8988T (cell line): ENCODE results near the gene TAS1R2.

Experiments
- DNase-seq: peaks from one replicate; pipeline ENCODE4 v3.0.0; 2011

The TAS1R2 gene

DNA sequence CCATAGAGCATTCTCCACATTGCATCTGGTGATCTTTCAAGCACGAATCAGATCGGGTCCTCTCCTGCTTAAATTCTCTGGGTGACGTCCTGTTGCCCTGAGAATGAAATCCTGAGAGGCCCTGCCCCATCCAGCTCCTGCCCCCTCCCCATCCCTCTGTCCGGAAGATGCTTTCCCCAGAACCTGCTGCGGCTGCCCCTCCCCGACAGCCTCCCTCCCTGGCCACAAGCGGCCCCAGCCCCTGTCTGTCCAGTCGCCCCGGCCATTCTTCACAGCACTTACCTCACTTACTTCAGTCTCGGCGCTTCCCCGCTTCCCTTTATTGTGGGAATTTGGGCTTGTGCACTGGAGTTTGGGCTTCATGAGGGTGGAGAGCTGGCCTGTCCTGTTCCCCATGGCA is 40.3 kb downstream of the TAS1R2 start:
- DNase-seq, result no peak

DNA sequence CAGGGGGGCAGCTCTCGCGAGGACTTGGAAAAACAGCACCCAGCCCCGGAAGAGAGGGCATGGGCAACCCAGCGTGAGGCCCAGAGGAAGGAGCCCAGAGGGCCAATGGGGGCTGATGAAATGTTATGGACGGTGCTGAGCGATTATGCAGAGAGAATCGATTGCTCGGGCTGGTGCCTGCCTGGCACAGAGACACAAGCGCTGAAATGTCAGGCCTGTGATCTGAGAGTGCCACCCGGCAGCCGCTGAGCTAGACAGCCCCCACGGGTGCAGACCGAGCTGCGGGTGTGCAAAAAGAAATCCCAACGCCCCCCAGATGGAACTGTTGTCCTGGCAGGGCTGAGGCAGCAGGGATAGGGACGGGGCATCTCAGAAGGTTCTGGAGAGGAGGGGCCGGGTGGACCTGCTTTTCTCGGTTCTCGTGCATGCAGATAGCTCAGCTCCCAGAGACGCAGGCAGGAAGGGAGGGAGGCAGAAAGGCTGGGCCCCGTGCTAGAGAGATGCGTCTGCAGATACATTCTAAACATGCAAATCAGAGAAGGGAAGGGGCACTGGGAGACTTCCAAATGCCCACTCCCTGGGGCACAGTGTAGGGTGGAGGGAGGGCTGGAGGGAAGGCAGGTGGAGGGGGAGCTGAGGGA is 41.5 kb downstream of the TAS1R2 start:
- no peak for DNase-seq

GRCh38 chr1:18817316-18817715 is 42.1 kb downstream of the TAS1R2 start:
- DNase-seq, result no peak

DNA sequence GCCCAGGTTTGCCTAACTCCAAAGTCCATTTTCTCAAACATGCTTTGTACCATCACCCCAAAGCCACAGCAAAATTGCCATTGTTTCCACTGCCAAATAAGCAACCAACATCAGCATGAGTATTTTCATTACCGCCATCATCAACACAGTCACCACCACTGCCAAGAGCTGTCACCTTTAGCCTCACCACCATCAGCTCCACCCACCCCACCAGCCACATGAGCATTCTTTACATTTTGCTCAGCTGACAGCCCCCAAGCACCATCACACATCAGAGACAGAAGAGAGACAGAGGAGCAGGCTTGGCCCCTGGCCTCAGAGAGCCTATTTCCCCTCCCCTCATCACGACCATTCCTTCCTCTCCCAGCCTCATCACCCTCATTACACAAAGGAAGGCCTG is 42.7 kb downstream of the TAS1R2 start:
- DNase-seq, result no peak

DNA sequence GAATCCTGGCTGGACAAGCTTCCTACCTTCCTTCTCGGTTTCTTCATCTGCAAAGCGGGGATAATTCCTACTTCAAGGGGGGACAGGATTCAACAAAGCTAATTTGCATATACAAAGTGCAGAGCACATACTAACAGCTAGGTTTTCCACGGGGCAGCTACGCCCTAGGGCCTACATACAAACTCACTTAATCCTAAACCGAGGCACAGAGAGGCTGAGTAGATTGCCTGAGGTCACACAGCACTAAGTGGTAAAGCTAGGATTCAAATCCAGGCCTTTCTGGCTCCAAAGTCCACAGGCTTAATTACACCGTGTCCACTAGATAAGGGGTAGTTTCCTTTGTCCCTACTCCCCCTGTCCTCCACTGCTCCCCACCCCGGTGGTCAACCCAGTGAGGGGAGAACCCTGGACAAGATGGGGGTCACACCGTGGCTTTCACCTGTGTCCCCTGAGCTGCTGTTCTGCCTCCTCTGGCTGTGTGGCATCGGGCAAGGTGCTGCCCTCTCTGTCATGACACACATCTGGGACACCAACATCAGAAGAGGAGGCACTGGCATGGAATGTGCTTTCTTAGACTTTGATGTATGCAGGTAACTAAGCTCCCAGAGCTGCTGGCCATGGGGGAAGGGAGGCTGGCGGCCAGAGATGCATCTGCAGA is 44.5 kb downstream of the TAS1R2 start:
- DNase-seq, result no peak

GRCh38 chr1:18814425-18814824 is 45.0 kb downstream of the TAS1R2 start:
- no peak for DNase-seq

- no peak for DNase-seq
Measured at GRCh38 chr1:18812453-18812939, 47.0 kb downstream of the TAS1R2 start.

DNA sequence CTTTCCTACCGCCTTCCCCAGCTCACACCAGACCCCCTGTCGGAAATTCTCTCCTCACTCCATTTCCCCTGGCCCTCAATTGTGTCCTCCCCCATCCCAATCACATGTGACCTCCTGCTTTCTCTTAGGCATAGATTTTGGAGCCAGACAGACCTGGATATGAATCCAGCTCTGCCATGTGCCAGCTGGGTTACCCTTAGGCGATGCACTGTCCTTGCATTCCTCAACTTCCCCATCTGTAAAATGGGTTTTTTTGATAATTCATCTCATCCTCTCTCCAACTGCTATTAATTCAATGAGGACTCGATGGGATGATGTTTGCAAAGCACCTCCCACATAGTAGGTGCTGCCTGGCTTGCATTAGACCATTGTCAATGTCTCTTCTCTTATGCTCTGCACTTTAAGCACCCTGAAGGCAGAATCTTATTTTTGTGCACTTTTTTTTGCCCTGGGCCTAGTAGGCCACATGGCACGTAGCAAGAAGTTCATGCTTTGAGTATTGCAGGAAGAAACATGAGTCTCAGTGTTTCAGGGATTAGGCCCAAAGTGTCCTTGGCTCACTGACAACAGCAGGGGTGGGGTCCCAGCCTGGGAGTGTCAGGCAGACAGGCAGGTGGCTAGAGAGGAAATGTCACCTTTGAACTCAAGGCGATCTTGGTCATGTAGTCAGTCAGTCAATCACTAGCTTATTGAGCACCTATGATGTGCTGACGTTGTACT is 47.6 kb downstream of the TAS1R2 start:
- DNase-seq, result no peak

GRCh38 chr1:18809953-18810899 is 49.2 kb downstream of the TAS1R2 start:
- no peak for DNase-seq

DNA sequence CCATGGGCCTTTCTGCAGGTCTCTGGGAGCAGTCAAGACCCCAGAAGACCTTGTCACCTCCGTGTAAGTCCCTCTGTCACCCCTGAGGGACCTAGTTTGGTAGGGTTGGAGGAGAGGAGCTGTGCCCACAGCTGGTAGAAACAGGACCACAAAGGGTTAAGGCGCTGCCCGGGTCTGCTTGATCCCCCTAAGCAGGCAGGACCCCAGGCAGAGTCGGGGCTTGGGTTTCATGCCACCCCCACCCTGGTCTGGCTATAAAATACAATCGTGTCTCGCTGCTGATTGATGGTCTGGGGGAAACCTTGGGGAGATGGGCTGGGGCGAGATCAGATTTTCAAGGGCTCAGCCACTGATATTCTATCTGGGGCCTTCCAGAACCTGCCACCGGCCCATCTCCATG is 50.9 kb downstream of the TAS1R2 start:
- DNase-seq, result no peak

DNA sequence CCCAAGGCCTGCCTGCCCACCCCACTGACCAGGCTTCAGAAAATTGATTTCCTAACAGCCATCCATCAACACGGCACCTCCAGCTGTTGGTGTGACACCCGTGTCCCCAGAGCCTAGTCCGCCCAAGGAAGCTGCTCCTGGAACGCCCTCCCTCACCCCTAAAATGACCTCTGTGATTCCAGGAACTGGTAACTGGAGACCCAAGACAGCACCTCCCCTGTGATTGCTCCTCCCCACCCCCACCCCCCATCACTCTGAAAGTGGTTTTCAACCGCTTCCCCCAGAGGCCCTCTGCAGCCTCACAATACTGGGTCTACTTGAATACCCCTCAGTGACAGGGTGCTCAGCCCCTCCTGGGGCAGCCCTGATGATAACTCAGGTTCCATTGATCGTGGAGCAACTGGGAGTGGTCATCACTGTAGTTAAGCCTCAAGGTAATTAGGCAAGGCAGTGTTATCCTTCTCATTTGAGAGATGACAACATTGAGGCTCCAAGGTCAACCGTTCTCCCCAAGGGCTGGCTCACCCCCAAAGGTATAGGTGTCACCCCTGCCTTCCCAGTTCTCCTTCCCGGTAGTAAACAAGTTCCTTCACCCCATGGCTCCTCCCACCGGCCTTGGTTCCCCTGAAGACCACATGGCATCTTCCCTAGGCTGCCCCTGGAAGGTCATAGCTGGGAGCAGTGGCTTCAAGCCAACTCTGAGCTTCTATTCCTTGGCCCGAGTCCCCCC is 52.0 kb downstream of the TAS1R2 start:
- no peak for DNase-seq

DNA sequence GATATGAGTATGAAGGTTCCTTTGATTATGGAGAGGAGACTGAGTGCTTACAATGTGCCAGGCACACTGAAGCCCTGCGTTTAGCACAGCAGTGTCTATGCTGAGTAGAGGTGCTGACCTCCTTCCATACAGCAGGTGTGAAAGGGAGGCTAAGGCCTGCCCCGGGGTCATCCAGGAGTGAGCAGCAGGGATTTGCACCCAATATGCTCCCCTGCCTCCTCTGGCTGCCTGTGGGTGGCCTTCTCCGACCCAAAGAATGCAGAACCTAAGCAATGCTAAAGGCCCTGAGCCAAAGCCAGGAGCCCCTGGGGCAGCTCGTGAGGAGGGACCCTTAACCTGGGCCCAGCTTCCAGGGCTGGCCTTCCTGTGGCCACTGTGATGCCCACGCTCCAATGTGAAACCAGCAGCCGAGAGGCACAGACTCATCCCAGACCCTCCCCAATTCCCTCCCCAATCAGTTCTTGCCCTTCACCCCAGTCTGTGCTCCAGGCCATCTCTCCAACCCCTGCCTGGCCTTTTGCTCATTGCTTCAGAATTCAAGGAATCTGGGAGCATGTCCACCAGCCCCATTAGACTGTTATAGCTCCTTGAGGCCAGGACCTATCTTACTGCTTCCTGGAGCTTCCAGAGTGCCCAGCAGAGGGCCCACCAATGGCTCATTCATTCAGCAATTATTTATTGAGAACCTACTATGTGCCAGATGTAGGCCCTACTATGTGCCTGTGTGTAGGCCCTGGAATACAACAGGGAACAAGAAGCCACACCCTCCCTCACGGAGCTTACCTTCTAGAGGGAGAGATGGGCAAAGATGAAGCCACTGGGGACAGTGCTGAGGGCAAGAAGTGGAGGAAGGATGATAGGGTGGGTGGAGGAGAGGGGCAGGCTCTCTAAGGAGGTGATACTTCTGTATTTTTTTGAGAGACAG is 53.3 kb downstream of the TAS1R2 start:
- DNase-seq, result peak; percentile 32

- no peak for DNase-seq
Measured at GRCh38 chr1:18805150-18805879, 54.1 kb downstream of the TAS1R2 start.

DNA sequence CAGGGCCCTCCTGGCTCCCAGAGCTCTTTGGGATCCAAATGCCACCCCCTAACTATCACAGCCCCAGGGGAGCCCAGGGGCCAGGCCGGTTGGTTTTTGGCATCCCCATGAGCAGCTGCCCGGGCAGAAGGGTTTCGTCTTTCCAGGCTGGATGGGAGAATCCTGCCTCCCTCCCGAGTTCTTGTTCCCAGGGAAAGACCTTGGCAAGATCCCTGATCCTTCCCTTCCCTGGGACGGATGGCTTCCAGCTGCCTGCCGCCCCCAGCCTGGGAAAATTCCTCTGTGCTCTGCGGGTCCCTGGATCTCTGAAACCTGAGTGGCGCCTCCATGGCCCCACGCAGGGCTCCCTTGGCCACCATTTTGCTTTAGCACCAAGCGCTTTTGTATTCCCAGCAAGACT is 55.6 kb downstream of the TAS1R2 start:
- DNase-seq, result no peak

- DNase-seq, result no peak
Measured at GRCh38 chr1:18803151-18803791, 56.2 kb downstream of the TAS1R2 start.

GRCh38 chr1:18802231-18802630 is 57.2 kb downstream of the TAS1R2 start:
- DNase-seq, result no peak

DNA sequence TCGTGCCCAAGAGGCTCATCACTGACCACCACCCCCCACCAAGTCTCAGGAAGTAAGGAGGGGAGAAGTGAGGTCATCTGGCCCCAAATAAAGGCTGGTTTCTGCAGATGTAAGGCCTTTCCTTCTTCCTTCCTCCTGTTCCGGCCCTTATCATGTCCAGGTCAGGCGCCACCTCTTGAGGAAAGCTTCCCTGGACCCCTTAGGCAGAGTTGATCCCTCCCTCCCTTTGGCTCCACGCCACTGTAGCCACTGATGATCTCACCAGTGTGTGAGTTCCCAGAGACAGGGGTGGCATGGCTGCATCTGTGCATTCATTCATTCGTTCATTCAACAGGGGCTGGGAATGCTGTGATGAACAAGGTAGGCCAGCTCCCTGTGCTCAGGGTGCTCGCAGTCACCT is 59.2 kb downstream of the TAS1R2 start:
- DNase-seq, result no peak

DNA sequence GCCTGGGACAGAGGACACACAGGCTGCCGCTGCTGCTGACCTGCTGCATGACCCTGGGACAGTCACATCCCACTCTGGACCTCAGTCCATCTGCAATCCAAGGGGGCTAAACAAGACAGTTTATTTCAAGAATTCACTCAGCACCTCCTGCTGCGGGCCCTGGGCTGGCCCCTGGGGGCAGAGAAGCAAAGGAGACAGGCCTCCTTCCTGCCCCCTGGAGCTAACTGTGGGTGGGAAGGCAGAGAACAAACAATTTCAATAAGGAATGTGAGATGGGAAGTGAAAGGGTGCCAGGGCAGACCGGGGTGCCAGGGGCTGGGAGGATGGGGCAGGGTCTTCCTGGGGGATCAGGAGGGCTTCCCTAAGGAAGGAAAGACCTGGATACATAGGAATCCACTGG is 60.0 kb downstream of the TAS1R2 start:
- DNase-seq, result no peak

- DNase-seq, result no peak
Measured at GRCh38 chr1:18798946-18799345, 60.5 kb downstream of the TAS1R2 start.

GRCh38 chr1:18798533-18798932 is 60.9 kb downstream of the TAS1R2 start:
- DNase-seq, result no peak
